Left renal cortex interstitium (tissue), 4 donors: Measurements from ENCODE around the gene CHST15. TPM values are rescaled to one million over a fixed set of nuclear protein-coding genes. Genes with fewer than 3 reads are reported as not detected.

Source experiments
- DNase-seq, 4 donors: peaks; one replicate each; pipeline ENCODE4 v3.0.0-alpha.2; 2013; ENCODE audit warnings: low read depth in 4 of 4, low spot score in 2 of 4, missing footprints in 1 of 4
- polyA plus RNA-seq, 4 donors: library from polyadenylated mRNA; unstranded; fragments of 120-200 nt; gene quantifications; one replicate each; pipeline ENCODE4 v1.2.1, GENCODE V29; 2013; ENCODE audit not compliant: insufficient read length in 4 of 4

Gene CHST15
- polyA plus RNA-seq, 4 donors: 16.3 to 20.9 (median 20.2) TPM

DNA sequence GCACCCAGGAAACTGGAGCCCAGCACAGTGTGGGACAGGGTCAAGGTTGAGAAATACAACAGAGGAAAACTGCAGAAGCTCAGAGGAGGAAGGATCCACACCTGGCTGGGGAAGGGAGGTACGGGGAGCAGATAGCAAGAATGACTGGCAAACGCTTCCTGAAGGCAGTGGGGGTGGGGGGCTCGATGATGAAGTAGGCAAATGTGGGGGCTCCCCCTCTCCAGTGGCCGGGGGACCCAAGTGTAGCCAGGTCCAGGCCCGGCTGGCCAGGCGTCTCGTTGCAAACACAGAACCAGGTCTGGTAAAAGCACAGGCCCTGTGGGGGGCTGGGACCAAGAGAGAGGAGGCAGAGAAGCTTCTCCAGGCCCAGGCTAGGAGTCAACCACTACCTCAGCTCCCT lies 7.7 kb downstream of the CHST15 start:
- DNase-seq: no peak

DNA sequence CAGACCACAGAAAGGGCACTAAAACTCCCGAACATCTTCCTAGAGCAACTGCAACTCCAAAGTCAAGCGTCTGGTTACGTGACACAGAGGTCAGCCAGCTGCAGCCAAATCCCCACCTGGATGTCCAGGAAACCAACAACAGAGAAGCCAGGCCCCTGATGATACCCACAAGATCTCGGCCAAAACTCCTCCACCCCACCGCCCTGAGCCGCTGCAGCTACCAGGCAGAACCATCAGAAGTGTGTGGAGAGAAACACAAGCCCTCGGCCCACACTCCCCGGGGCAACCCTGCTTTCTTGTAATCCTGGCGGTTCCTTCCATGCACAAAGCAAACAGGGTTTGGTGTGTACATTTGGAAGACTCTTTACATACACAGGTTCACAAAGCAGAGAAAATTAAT lies 8.7 kb downstream of the CHST15 start:
- DNase-seq: no peak

DNA sequence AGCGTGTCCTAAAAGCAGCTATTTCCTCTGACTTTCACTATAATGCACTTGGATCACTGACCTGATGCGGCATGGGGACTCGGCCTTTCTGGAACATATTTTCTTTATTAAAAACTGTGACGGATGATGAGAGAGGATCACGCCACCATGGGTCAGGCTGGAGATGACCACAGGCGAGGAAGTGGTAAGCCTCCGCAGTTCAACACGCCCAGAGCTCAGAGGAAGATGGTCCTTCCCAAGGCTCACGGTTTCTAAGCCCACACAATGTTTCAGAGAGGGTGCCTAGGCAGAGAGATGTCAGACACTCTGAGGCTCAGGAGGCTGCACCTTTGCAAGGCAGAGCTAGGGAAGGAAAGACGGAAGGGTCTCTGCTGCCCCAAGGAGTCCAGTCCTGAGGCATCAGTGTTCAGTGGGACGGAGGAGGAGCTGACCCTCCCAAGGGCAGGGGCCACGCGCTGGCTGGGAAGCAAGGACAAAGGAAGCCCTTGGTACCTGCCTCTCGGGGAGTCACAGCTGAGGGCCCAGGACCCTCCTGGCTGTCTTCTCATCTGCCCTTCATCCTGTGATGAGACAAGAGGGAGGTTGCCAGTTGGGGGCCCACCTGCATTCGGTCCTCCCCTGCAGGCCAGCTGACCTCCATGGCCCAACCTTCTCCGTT lies 9.5 kb downstream of the CHST15 start:
- no peak for DNase-seq

DNA sequence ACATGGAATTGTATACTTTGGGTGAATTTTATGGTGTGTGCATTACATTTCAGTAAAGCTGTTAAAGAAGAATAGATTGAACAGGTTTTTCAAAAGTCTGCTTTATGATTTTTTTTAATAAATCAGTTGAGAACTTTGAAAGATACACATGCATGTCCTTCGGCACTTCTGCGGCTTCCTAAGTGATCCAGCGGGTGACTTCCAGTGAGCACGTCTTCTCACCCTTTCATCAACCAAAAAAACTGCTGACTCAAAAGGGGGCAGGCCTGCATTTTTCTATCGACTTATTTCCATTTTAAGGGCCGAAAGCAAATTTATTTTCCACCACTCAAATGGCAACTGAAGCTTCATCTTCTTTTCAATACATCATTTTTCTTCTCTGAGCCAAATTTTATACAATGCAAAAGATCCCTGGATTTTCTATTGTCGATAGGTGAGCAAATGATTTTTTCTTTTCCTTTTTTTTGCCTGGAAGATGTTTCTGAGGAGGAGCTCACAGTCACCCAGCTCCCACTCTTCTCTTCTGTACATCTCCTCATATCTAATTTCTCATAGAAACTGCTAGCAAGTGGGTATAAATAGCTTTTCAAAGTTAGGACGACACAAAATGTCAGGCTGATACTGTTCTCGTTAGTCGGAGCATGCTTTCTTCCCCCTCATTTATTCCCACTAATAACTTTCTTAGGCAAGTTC lies 10.2 kb downstream of the CHST15 start:
- DNase-seq: no peak

DNA sequence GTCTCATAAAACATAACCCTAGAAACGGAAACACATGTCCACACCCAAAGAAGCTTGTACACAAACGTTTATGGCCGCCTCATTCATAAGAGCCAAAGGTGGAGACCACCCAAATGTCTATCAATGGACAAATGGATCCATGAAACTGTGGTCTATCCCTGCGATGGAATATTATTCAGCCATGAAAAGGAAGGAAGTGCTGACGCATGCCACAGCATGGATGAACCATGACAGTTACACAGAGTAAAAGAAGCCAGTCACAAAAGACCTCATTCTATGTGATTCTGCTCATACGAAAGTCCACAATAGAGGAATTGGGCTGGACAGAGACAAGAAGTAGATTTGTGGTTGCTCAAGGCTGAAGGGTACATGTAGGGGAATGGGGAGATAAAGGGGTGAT lies 10.8 kb downstream of the CHST15 start:
- no peak for DNase-seq

DNA sequence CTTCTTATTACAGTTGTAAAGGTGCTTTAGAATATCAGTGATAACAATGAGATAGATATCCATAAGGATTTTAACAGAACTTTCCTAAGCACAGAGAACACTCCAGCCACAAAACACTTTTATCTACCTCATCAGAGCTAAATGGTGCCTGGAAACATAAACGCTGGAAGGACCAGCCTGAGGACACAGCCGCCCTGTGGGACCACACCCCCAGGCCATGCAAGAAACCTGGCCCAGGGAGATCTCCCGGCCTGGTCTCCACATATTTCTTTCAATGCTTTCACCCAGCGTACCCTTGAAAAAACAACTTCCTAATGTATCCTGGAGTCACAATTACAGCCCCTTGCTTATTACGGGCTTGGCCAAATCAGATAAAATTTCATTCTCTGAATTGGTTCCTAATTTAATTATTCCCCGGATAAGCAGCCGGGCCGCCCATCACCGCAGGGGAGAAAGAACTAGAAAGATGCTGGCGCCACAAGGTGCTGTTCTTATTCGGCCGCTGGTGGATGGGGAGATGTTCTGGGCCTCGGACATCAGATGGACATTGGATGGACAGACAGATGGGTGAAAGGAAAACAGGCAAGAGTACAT lies 11.8 kb downstream of the CHST15 start:
- DNase-seq: no peak

DNA sequence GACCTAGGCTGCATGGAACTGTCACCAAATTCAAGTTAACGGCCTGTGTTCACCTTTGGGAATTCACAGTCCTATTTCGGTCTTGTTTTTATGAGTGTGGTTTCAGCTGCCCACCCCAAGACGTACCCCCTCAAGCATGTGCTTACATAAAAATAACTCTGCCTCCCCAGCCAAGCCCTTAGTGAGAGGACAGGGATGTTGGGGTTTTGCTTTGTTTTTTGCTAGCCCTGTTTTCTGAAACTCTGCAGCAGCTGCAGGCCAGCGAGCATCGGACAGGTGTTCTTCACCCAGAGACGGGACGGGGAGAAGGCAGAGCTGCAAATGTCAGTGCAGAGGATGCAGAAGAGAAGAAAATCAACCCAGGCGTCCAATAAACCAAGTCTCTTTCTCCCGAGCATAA lies 13.5 kb downstream of the CHST15 start:
- DNase-seq: no peak

DNA sequence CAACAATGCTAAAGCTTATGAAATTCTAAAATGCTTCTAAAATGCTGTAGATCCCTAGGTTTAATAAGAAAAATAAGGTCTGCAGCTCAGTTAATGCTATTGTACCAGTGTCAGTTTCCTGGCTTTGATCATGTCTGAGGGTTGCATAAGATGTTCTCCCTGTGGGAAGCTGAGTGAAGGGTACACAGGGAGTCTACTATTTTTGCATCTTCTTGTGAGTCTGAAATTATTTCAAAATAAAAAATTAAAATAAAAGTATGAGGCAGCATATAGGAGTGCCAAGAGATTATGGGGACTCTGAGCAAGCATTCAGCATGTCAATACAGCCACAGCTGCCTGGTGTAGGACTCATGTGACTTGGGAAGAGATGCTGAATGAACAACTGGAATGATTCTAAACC lies 14.7 kb downstream of the CHST15 start:
- DNase-seq: no peak

DNA sequence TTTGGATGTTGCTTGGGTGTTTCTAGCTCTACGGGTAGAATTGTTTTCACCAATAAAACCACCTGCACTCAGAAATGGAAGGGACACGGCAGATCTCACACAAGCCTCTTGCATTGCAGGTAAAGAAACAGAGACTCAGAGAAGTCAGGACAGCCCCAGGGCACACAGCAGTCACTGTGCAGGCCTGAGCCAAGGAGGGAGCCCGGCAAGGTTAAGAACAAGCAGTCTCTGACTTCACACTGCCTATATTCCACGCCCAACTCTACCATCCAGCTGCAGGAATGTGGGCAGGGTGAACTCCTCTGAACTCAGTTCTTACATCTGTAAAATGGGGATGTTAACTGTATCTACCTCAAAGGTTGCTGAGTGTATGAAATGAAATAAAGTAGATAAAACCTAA lies 15.4 kb downstream of the CHST15 start:
- DNase-seq: no peak

DNA sequence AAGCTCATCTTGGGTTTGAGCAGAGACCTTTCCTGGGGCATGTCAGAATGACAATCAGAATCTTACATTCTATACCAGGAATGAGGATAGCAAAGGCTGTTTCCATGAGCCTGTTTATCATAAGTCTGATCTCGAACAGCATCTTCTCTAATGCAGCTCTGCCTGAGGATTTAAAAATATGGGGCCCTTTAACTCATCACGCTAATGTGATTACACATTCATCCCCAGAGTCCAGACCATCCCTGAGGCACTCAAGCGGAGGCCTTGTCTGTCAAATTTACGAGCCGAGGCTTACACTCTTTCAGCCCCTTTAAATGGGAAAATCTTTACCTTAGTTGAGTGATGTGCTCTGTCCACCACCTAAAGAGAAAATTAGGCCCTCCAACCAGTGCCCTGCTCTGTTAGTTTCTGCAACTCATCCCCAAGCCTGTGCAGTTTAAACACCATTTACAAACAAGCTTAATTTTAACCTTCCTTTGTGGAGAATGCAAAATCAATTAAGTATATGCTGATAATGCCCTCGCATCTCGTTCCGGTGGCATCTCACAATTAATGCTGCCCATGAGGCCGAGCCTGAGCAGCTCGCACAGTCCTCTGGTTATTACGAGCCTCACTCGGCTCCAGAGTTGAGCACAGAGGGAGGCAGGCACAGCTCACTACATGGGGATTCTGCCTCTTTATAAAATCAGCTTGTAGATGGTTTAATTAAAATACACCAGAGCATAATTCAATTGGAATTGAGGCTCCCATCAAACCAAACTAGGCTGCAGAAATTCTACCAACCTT lies 16.0 kb downstream of the CHST15 start:
- no peak for DNase-seq

DNA sequence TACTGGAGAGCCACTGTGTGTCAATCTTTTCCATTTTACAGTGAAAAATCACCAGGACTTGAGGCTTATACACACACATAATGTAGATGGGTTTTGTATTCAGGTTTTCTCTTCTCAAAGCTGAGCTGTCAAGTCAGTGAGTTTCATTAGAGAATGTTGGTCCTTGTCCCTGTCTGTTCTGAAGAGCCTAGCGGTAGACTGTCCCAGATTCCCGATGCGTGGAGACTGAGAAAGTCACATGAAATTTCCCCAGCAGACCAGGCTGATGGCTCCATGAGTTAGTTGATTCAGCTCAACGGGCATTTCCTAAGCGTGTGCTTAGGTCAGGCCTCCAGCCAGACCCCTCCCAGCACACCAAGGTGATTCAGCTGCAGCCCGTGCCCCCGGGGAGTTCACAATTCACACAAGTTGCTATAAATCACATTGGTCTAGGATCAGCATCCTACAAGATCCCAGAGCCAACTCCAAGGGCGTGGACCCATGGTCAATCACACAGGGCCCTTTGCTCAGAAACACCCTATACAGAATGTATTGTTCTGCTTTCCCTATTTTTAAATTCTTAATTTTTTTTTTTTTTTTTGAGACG lies 17.2 kb downstream of the CHST15 start:
- DNase-seq: no peak

DNA sequence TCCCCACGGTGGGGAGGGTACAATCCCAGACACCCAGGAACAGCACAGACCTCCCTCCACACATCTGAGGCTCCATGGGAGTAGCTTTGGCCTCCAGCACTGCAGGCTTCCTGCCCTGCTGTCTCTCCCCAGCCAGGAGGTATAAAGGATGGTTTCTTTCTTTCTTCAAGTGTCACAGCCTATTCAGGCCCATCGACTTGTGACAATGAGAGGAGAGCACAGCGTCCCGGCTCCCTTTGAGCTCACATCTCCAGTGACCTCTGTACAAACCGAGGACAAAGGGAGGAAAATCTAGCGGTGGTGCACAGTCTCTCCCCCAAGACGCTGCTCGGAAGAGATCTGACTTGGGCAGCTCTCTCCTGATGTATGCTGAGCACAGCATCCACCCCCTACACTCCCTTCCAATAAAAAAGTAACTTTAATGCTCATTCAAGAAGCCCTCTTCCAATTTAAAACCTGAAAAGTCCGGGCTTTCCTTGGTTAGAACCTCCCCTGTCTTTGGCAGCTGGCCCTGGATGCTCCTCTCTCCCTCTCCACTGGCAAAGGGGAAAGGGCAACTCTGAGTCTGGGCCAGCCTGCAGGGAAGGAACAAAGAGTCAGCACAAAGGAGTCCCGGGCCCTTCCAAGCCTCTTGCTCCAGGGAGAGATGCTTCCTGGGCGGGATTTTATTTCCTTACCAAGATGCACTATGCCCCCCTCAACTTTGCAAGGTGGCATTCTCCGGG lies 18.0 kb downstream of the CHST15 start:
- no peak for DNase-seq

DNA sequence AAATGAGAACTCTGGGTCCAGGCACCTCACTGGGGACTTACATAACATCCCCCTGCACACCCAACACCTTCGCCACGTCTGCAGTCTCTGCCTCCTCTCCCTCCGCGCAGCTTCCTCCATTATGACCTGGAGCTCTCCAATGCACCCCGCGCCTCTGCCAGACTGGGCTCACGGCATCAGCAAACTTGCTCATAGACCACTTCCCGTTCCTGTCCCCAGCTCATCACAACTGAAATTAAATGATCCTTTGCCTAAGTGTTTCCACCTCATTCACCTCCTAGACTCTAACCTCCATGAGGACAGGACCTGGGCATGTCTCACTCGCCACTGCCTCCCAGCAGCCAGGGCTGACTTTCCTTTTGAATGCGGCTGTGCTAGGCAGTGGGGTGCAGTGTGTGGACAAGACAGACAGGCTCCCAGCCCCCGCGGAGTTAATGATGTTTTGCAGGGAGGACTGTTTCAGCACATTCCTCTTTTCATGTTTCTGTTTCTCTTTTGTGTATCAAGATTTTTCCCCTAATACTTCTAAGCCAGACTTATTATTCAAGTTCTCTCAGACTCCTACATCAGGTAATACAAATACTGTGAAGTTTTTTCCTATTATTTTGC lies 18.8 kb downstream of the CHST15 start:
- DNase-seq: no peak

DNA sequence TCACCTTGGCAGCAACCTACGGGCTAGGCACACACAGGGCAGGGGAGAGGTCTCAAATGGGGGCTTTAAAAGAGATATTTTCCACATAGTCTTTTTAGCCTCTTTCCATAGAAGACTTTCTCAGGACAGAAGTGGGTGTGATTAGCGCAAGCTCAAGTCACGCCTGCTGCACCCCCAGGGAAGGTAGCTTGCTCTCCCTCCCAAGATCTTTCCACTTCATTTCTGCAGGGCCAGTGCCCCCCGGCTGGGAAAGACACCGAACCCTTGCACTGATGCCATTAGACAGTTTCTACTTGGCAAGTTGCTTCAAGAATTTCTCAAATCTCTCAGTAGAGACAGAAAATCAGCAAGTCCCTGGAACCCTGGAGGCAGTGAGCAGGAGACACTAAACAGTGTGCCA lies 19.4 kb downstream of the CHST15 start:
- no peak for DNase-seq

DNA sequence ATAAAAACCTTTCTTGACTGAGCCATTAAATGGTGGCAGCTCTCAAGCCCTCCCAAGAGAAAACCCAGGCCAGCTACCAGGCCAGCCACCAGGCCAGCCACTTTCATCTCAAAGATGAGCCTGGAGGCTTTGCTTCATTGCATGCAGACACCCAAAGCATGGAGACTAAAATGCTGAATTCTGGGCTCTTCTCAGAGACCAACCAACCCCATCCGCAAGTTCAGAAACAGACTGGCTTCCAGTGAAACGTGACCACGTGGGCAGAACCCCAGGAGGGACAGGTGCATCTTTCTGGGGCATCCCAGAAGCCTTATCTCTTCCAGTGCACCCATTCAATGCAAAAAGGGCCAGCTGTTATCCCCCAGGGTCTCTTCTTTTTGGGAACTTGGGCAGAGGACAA lies 20.9 kb downstream of the CHST15 start:
- no peak for DNase-seq

DNA sequence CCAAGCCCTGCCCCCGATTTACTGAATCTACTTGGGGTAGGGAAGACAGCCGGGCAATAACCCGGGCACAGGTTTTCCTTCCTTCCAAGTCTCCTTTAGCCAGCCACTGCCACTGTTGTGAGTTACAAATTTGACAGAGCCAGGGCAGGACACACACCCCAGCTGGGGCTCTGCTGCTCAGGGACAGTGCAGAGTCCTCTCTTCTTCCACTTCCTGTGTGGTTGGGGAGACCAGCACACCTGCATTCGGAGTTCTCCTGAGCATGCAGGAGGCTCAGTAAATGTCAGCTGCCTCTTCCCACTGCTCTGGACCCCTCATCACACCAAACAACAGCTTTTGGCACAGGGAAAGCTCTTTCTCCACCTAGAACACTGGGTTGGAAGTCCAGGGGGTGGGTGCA lies 21.3 kb downstream of the CHST15 start:
- DNase-seq: no peak

DNA sequence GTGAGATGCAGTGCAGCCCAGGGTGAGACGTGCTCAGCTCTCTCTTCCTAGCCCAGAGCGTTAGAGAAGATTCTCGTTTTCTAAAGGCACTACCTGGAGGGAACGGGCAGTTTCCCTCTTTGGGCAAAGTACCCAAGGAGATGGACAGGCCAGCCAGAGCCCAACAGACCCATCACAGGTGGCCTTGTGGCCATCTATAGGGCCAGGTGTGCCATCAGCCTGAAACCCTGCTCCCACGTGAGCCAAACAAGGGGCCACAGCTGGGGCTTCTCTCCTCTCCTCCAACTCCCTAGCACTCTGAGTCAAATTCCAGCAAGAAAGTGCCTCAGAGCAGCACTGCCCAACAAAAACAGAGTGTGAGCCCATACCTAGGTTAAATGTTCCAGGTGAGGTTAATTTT lies 22.3 kb downstream of the CHST15 start:
- no peak for DNase-seq

DNA sequence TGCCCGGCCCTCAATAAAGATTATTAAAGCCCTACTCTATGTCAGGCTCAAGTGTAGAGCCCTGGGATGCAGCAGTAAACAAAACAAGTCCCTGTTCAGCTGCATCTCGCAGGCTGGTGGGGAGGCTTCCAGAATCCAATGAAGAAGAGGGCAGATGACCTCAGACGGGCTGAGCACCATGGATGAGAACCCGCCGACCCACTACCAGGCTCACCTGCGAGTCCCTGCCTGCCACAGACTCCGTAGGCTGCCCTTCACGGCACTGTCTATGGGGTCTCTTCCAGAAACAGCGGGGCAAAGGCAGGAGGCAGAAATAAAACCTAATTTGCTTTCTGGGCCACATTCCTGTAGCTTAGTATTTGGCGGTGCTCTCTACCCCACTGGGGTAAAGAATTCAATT lies 22.7 kb downstream of the CHST15 start:
- no peak for DNase-seq

DNA sequence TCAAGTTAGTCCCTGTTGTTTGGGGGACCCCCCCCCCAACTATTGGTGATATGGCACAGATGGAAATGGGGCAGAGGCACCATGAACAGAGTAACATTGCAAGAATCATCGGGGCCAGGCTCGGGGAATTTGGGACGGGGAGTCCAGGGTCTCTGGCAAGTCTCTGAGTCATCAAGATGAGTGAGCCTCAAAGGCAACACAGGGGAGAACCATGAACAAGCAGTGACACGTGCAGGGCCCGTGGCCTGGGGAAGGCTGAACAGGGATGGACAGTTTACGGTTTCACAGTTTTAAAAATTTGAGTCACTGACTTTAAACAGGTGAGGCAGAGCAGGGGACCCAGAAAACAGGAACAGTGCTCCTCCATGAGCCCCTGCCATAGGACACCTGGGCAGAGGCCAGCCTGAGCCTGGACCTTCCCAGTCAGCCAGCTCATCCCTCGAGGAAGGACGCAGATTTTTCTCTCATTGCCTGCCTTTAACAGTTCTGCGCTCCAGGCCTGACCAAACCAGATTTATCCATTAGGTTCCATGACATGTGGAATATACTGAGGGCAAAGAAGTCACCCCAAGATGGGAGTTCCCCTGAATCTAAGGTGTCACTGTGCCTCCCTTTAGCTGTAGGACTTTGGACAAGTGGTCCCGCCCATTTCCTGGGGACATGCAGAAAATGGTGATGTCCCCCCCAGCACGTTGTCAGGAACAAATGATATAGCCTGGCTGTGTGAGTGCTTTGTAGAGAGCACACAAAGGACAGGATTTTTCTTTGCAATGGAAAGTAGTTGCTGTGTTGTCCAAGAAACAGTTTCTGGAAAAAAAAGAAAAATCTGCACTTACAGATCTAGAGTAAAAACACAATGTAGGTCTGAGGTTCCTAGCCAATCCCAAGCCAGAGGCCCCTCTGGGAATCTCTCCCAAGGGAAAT lies 23.8 kb downstream of the CHST15 start:
- DNase-seq: no peak
